K562 (cell line): ENCODE results near the gene TMEM132E. TPM values are rescaled to one million over a fixed set of nuclear protein-coding genes. Genes with fewer than 3 reads are reported as not detected.

Experiments used
- ATAC-seq: fragments of 200-7000 bp; cut with Tn5 transposase; 3 replicates; pipeline ENCODE4 v1.9.1; 2020; ENCODE audit warnings: moderate library complexity
- BruUV-seq: library from RNA; stranded (reverse); fragments of 400-500 nt; replicated peaks from 2 replicates; lab custom pipeline; 2021; lab: Mats Ljungman, UMichigan
- CTCF ChIA-PET: fragments of 300-600 bp; formaldehyde crosslinking; extraction: SDS; loops from one replicate; lab custom pipeline; 2021; ENCODE audit warnings: low intra/inter-chr PET ratio; lab: Yijun Ruan, JAX
- POLR2A ChIA-PET: fragments of 300-600, 350-650 bp; sonication (Branson Sonifier 250); formaldehyde crosslinking; extraction: SDS; loops from one replicate; lab custom pipeline; 2021; ENCODE audit warnings: antibody characterized with exemption, inconsistent platforms; lab: Yijun Ruan, JAX
- DNase-seq, 4 experiments: peaks; one replicate each; pipeline versions ENCODE4 v3.0.0 to v3.0.0-alpha.2; 2011 to 2018; ENCODE audit warnings: low spot score in 3 of 4, mixed read lengths in 3 of 4; ENCODE audit errors: extremely low read depth in 1 of 4
- FAIRE-seq: peaks from 2 replicates; lab custom pipeline; 2011; peaks lifted over from hg19 to GRCh38; lab: Jason Lieb, UNC
- H2AFZ ChIP-seq: 2 replicates; pipeline ENCODE4 v1.6.0; 2011; ENCODE audit warnings: low read depth, low read length, control low read depth, inconsistent platforms
- H3K27ac ChIP-seq: fragments of 200-600 bp; 3 replicates; pipeline ENCODE4 v1.8.0; 2011; ENCODE audit warnings: low read depth, mild to moderate bottlenecking, control low read depth, inconsistent platforms, low read length, moderate library complexity, mixed read lengths; ENCODE audit errors: extremely low read depth
- H3K27me3 ChIP-seq, 2 experiments: fragments of 300-600 bp in 1 of 2; 2 replicates in 1 of 2; 3 replicates in 1 of 2; pipeline versions ENCODE4 v1.6.0 to v1.8.0; 2011; ENCODE audit warnings: inconsistent platforms in 2 of 2, low read length in 2 of 2, mild to moderate bottlenecking in 1 of 2, mixed read lengths in 1 of 2, moderate library complexity in 1 of 2; ENCODE audit not compliant: control insufficient read depth in 2 of 2, insufficient read depth in 2 of 2
- H3K36me3 ChIP-seq: fragments of 300-600 bp; 3 replicates; pipeline ENCODE4 v1.8.0; 2011; ENCODE audit warnings: mild to moderate bottlenecking, low read length, inconsistent platforms; ENCODE audit not compliant: control insufficient read depth, insufficient read depth
- H3K4me1 ChIP-seq, 2 experiments: fragments of 200-600 bp in 1 of 2; replicated peaks in 1 of 2; 2 replicates in 1 of 2; 3 replicates in 1 of 2; pipeline versions ENCODE4 v1.5.1 to v1.8.0; 2011; ENCODE audit warnings: inconsistent platforms in 2 of 2, low read length in 2 of 2, mild to moderate bottlenecking in 1 of 2, mixed read lengths in 1 of 2, moderate library complexity in 1 of 2; ENCODE audit not compliant: control insufficient read depth in 2 of 2, insufficient read depth in 2 of 2
- H3K4me2 ChIP-seq: 2 replicates; pipeline ENCODE4 v1.6.1; 2011; ENCODE audit warnings: low read length, control low read depth, inconsistent platforms, mixed read lengths; ENCODE audit not compliant: insufficient read depth
- H3K4me3 ChIP-seq: fragments of 200-600 bp; sonication (generic), shearing (Covaris generic); 2 replicates; pipeline ENCODE4 v1.5.1; 2016; ENCODE audit warnings: control low read depth, inconsistent platforms
- H3K79me2 ChIP-seq: fragments of 200-600 bp; 3 replicates; pipeline ENCODE4 v1.8.0; 2011; ENCODE audit warnings: low read length, inconsistent platforms; ENCODE audit not compliant: control insufficient read depth, insufficient read depth
- H3K9ac ChIP-seq, 2 experiments: 2 replicates each; pipeline versions ENCODE4 v1.6.0 to v1.6.1; 2011; ENCODE audit warnings: low read depth in 2 of 2, low read length in 2 of 2, control low read depth in 1 of 2, inconsistent platforms in 1 of 2, mild to moderate bottlenecking in 1 of 2, mixed read lengths in 1 of 2; ENCODE audit not compliant: insufficient read depth in 1 of 2
- H3K9me1 ChIP-seq: one replicate; pipeline ENCODE4 v1.6.0; 2011; ENCODE audit warnings: inconsistent platforms, mild to moderate bottlenecking, low read length, moderate library complexity; ENCODE audit not compliant: control insufficient read depth, insufficient read depth
- H3K9me3 ChIP-seq: replicated peaks from 2 replicates; pipeline ENCODE4 v1.5.1; 2011; ENCODE audit warnings: low read depth, low read length, inconsistent platforms; ENCODE audit not compliant: control insufficient read depth, insufficient read depth
- H4K20me1 ChIP-seq: replicated peaks from 2 replicates; pipeline ENCODE4 v1.6.1; 2011; ENCODE audit warnings: low read length, inconsistent platforms, mixed read lengths; ENCODE audit not compliant: control insufficient read depth, insufficient read depth
- DMBX1 ChIP-seq: fragments of 250-450 bp; sonication (Bioruptor Pico); IDR thresholded peaks from 2 replicates; pipeline ENCODE4 v1.8.0; 2022; ENCODE audit warnings: inconsistent platforms, mild to moderate bottlenecking, moderate library complexity, borderline replicate concordance
- KAT8 ChIP-seq: fragments of 450-650 bp; IDR thresholded peaks from 2 replicates; pipeline ENCODE4 v1.6.1; 2016; ENCODE audit warnings: low read depth, mild to moderate bottlenecking
- NR2C1 ChIP-seq, 2 experiments: fragments of 450-650 bp; IDR thresholded peaks; 2 replicates each; pipeline ENCODE4 v1.6.1; 2017; ENCODE audit warnings: mild to moderate bottlenecking in 2 of 2, antibody characterized with exemption in 1 of 2, inconsistent platforms in 1 of 2, missing compliant biosample characterization in 1 of 2, missing genetic modification characterization in 1 of 2
- YY1 ChIP-seq, 3 experiments: IDR thresholded peaks; 2 replicates each; pipeline ENCODE4 v1.6.1; 2011; ENCODE audit warnings: low read length in 2 of 3, mild to moderate bottlenecking in 2 of 3, moderate library complexity in 2 of 3, borderline replicate concordance in 1 of 3, control low read depth in 1 of 3, low read depth in 1 of 3; ENCODE audit not compliant: insufficient read depth in 3 of 3, insufficient replicate concordance in 2 of 3, control insufficient read depth in 1 of 3, insufficient read length in 1 of 3; ENCODE audit errors: extremely low read depth in 1 of 3
- ZNF121 ChIP-seq: sonication (generic); formaldehyde crosslinking; conservative IDR thresholded peaks from 2 replicates; pipeline ENCODE4 v1.8.0; 2022; ENCODE audit warnings: missing genetic modification reagents
- ZNF445 ChIP-seq: fragments of 250-450 bp; sonication (Bioruptor Pico); IDR thresholded peaks from 2 replicates; pipeline ENCODE4 v1.4.0; 2020; ENCODE audit warnings: low read depth, mild to moderate bottlenecking, moderate library complexity
- WGBS: fragments of 100-300 bp; shearing (Covaris generic); methylation state at CpG from one replicate; pipeline ENCODE4 v1.1.6; 2016; ENCODE audit warnings: low coverage, mixed read lengths; ENCODE audit not compliant: insufficient coverage; ENCODE audit errors: missing lambda C conversion rate; 5-methylcytosine and 5-hydroxymethylcytosine counted together
- in situ Hi-C: fragments of 300-500 bp; cut with MboI; formaldehyde crosslinking; loops from 4 replicates; pipeline ENCODE4 v1.15.0; 2018; ENCODE audit warnings: inconsistent platforms, mixed read lengths
- intact Hi-C: fragments of 100-400 bp; cut with micrococcal nuclease; formaldehyde crosslinking; loops from 2 replicates; pipeline ENCODE4 v1.14.2; 2022
- polyA plus RNA-seq, 8 experiments: library from polyadenylated mRNA; depleted of rRNA in 4 of 8; stranded (reverse) in 5 of 8; unstranded in 3 of 8; fragments of >200 nt; fragmentation: Nextera tagmentation in 2 of 8; fragmentation: Illumina TruSeq in 1 of 8; extraction: Ambion mirVana in 2 of 8; extraction: Trizol in 1 of 8; gene quantifications; 2 replicates each; pipeline versions ENCODE4 v1.2.1 to v1.2.3, GENCODE V29; 2011 to 2014; ENCODE audit warnings: inconsistent platforms in 1 of 8, missing spikeins in 1 of 8
- total RNA-seq, 7 experiments: library from RNA; depleted of rRNA in 6 of 7; stranded (reverse); fragments of >200 nt in 6 of 7; fragmentation: Illumina TruSeq in 2 of 7; extraction: Trizol in 2 of 7; gene quantifications; 2 replicates each; pipeline versions ENCODE4 v1.2.1 to v1.2.3, GENCODE V29; 2011 to 2021; ENCODE audit warnings: low replicate concordance in 1 of 7
- TF ChIP-seq, protein P1 (sequence below): fragments of 150-350 bp; IDR thresholded peaks from 2 replicates; pipeline ENCODE4 v1.6.1; 2014; ENCODE audit warnings: low read depth, mild to moderate bottlenecking, low read length, borderline replicate concordance

TMEM132E gene
- total and polyA plus RNA-seq, 9 of the 15 experiments (the other 6 are each of a cell fraction or from before 2014, with no cell fraction given): not detected

GRCh38 chr17:34668206-34668605 lies 88.8 kb downstream of the TMEM132E start:
- TF ChIP-seq YY1 (IDR thresholded peaks at IDR 0.05; ENCODE audit: borderline replicate concordance in 1 of 3, control insufficient read depth in 1 of 3, extremely low read depth in 1 of 3, insufficient read depth in 3 of 3, insufficient read length in 1 of 3, insufficient replicate concordance in 2 of 3, low read depth in 1 of 3, low read length in 2 of 3) (no peak), NR2C1 (IDR thresholded peaks at IDR 0.05) (no peak), NR2C1 (tag; IDR thresholded peaks at IDR 0.05) (no peak)
- peaks cover 3 to 20% of the 10 kb centered on the region in 2 experiments for H3K27me3 ChIP-seq
- intact Hi-C loops (no loop called here), in situ Hi-C loops (no loop called here)
- H3K79me2 ChIP-seq: no peaks in the 10 kb centered on the region
- BruUV-seq: no TSS peak
- ATAC-seq: no peak
- CTCF ChIA-PET: no interaction called here
- no peaks in the 10 kb centered on the region for H3K9me3 ChIP-seq
- H3K9me1 ChIP-seq: no peaks in the 10 kb centered on the region
- no peak overlapping the region for H3K27ac ChIP-seq
- no peak overlapping the region for H3K4me3 ChIP-seq
- no peak for FAIRE-seq
- no peaks in the 10 kb centered on the region for H3K4me1 ChIP-seq
- no peaks in the 10 kb centered on the region for H3K36me3 ChIP-seq
- H4K20me1 ChIP-seq: peaks cover 5% of the 10 kb centered on the region; the same call in 1 of the 2 replicates
- 3% methylated on average over 3 of the region's 3 CpGs for WGBS
- H2AFZ ChIP-seq: no peak overlapping the region
- POLR2A ChIA-PET: interaction anchor here (0.7 to 0.9 kb wide), 2 partner anchors 66 to 196 kb away, joined by 4 to 5 read pairs; no protein-coding TSS in a partner anchor
- H3K9ac ChIP-seq: no peak overlapping the region
- no peak overlapping the region for H3K4me2 ChIP-seq
- DNase-seq: no peak

- Histone ChIP-seq H3K9me3 (no peaks in the 10 kb centered on the region), H3K4me3 (no peak overlapping the region), H3K27me3 (peaks cover 3 to 16% of the 10 kb centered on the region in 2 experiments; a peak in 4 of 5 replicates), H3K27ac (no peak overlapping the region), H4K20me1 (peaks cover 5% of the 10 kb centered on the region; the same call in 1 of the 2 replicates), H3K4me1 (no peaks in the 10 kb centered on the region), H3K9me1 (no peaks in the 10 kb centered on the region), H2AFZ (no peak overlapping the region), H3K79me2 (no peaks in the 10 kb centered on the region), H3K9ac (no peak overlapping the region)
- in situ Hi-C loops: no loop called here
- no peak for DNase-seq
- POLR2A ChIA-PET: interaction anchor here (0.6 kb wide), 1 partner anchor 234 kb away, joined by 3 read pairs; no protein-coding TSS in a partner anchor
- no peak for TF ChIP-seq DMBX1
- no peak for TF ChIP-seq ZNF121 (CRISPR knock-in tag)
- TF ChIP-seq ZNF445 (CRISPR knock-in tag): no peak
- TF ChIP-seq, protein P1, sequence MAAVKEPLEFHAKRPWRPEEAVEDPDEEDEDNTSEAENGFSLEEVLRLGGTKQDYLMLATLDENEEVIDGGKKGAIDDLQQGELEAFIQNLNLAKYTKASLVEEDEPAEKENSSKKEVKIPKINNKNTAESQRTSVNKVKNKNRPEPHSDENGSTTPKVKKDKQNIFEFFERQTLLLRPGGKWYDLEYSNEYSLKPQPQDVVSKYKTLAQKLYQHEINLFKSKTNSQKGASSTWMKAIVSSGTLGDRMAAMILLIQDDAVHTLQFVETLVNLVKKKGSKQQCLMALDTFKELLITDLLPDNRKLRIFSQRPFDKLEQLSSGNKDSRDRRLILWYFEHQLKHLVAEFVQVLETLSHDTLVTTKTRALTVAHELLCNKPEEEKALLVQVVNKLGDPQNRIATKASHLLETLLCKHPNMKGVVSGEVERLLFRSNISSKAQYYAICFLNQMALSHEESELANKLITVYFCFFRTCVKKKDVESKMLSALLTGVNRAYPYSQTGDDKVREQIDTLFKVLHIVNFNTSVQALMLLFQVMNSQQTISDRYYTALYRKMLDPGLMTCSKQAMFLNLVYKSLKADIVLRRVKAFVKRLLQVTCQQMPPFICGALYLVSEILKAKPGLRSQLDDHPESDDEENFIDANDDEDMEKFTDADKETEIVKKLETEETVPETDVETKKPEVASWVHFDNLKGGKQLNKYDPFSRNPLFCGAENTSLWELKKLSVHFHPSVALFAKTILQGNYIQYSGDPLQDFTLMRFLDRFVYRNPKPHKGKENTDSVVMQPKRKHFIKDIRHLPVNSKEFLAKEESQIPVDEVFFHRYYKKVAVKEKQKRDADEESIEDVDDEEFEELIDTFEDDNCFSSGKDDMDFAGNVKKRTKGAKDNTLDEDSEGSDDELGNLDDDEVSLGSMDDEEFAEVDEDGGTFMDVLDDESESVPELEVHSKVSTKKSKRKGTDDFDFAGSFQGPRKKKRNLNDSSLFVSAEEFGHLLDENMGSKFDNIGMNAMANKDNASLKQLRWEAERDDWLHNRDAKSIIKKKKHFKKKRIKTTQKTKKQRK: no peak
- TF ChIP-seq KAT8: no peak
- TF ChIP-seq, all 486 proteins: peak for 0
- Histone ChIP-seq H3K36me3 (no peaks in the 10 kb centered on the region), H3K4me2 (no peak overlapping the region)
- FAIRE-seq (no peak), ATAC-seq (no peak)
- 0% methylated on average over 5 of the region's 5 CpGs for WGBS
- CTCF ChIA-PET: no interaction called here
- intact Hi-C loops: no loop called here
- no TSS peak for BruUV-seq
Observed at GRCh38 chr17:34669511-34669910, 90.1 kb downstream of the TMEM132E start.
